Heart left ventricle (tissue), 13 donors: ENCODE data around the gene AOC2.

Experiments
- POLR2A ChIP-seq, 2 donors: fragments of 450-650 bp; IDR thresholded peaks; one replicate each; pipeline ENCODE4 v1.6.1; 2017; ENCODE audit warnings: antibody characterized with exemption in 2 of 2, mild to moderate bottlenecking in 2 of 2, moderate library complexity in 2 of 2
- TF ChIP-seq, protein P1 (sequence below), 12 donors: fragments of 200-600 bp; sonication (generic) in 4 of 12; IDR thresholded peaks; one replicate each; pipeline versions ENCODE4 v1.5.0 to v1.8.0; 2018 to 2022; ENCODE audit warnings: antibody characterized with exemption in 12 of 12, mild to moderate bottlenecking in 5 of 12
- donor health status: ischemic (EF 13 %, LVEDD 7.1; RV severe dilation, severe dysfunction).
- donor health status: DM: no; HTN: yes; CAD: no.
- donor health status: DM: no; HTN: no; CAD: no.
- donor health status: ischemic (EF 25% LVEDD 6.9; RV normal size, moderate dysfunction).
- donor health status: ischemic (EF 25% LVEDD 5.7; RV mildly dilated, moderate dysfunction).
- donor health status: ischemic (EF 35%, LVEDD 5.7; RV mildly dilated, moderate dysfunction).
- donor health status: nonischemic (EF 11% LVEDD 7.7; RV severe dilation, severe dysfunction).
- donor health status: DM: yes; HTN: yes; CAD: no.
- donor health status: PGD.
- donor health status: ischemic (EF 29% LVEDD 5.4; RV normal size, mild dysfunction).
- donor health status: nonischemic (EF 23%, LVEDD 6.1; RV moderate dilation, normal function).

DNA sequence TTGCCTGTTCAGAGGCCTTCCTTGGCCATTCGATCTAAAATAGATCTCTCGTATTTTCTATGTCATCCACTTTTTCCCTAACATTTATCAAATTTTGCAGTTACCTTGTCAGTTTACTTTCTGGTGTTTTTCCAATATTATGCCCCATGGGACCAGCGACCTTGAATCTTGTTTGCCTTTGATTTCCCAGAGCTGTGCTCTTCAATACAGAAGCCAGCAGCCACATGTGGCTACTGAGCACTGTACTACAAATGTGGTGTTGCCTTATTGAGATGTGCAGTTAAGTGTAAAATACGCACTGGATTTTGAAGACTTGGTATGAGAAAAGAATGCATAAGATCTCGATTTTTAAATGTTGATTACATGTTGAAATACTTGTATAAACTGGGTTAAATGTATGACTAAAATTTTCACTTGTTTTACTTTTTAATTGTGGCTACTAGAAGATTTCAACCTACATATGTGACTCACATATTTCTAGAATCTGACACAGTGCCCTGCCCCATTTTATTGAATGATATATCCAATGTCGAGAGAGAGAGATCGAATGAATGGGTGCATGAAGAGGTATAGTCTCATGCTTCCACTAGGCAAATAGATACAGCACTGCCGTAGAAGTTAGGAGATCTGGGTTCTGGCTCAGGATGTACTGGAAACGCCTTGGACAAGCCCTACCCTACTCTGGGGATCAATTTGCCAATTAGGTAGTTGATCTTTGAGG, 12.0 kb upstream of the AOC2 start:
- TF ChIP-seq, protein P1, sequence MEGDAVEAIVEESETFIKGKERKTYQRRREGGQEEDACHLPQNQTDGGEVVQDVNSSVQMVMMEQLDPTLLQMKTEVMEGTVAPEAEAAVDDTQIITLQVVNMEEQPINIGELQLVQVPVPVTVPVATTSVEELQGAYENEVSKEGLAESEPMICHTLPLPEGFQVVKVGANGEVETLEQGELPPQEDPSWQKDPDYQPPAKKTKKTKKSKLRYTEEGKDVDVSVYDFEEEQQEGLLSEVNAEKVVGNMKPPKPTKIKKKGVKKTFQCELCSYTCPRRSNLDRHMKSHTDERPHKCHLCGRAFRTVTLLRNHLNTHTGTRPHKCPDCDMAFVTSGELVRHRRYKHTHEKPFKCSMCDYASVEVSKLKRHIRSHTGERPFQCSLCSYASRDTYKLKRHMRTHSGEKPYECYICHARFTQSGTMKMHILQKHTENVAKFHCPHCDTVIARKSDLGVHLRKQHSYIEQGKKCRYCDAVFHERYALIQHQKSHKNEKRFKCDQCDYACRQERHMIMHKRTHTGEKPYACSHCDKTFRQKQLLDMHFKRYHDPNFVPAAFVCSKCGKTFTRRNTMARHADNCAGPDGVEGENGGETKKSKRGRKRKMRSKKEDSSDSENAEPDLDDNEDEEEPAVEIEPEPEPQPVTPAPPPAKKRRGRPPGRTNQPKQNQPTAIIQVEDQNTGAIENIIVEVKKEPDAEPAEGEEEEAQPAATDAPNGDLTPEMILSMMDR (IDR thresholded peaks at IDR 0.05) = no peak
- TF ChIP-seq POLR2A (IDR thresholded peaks at IDR 0.05) = no peak
